ENCODE data around the gene CDADC1. TPM values are rescaled to one million over a fixed set of nuclear protein-coding genes. Genes with fewer than 3 reads are reported as not detected.
A peak's percentile ranks its signal among the peaks of the same experiment; 100 is the strongest.

The CDADC1 gene
- total and polyA plus RNA-seq, 2 of the 13 experiments (the other 11 are each of a cell fraction or from before 2014, with no cell fraction given), result 2.4 to 9.0 TPM

- TF ChIP-seq ARID2 (CRISPR knock-in tag; IDR thresholded peaks at IDR 0.05; ENCODE audit: borderline replicate concordance), result no peak
- TF ChIP-seq, protein P1, sequence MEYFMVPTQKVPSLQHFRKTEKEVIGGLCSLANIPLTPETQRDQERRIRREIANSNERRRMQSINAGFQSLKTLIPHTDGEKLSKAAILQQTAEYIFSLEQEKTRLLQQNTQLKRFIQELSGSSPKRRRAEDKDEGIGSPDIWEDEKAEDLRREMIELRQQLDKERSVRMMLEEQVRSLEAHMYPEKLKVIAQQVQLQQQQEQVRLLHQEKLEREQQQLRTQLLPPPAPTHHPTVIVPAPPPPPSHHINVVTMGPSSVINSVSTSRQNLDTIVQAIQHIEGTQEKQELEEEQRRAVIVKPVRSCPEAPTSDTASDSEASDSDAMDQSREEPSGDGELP (IDR thresholded peaks at IDR 0.05; ENCODE audit: borderline replicate concordance, low read depth), result no peak
- TF ChIP-seq ZFP37 (CRISPR knock-in tag; IDR thresholded peaks at IDR 0.05; ENCODE audit: borderline replicate concordance), result no peak
- TF ChIP-seq CENPBD1 (CRISPR knock-in tag; IDR thresholded peaks at IDR 0.05; ENCODE audit: borderline replicate concordance, low read depth), result no peak
- no peak for TF ChIP-seq TRIM22 (IDR thresholded peaks at IDR 0.05)
- TF ChIP-seq CEBPG (CRISPR knock-in tag; IDR thresholded peaks at IDR 0.05), result peak; percentile 64
- no peak for TF ChIP-seq HNRNPL (IDR thresholded peaks at IDR 0.05; ENCODE audit: low read depth, low read length)
- no peak for TF ChIP-seq RBM39 (IDR thresholded peaks at IDR 0.05; ENCODE audit: low read depth, low read length, poor library complexity, severe bottlenecking)
- peak in 1 of 2 experiments; percentile 46; a peak in 1 of 4 replicates for TF ChIP-seq ATF4 (CRISPR knock-in tag; IDR thresholded peaks at IDR 0.05)
- TF ChIP-seq NFKBIZ (CRISPR knock-in tag; IDR thresholded peaks at IDR 0.05), result no peak
Measured at GRCh38 chr13:49297338-49297737, 49.6 kb downstream of the CDADC1 start (continued).

DNA sequence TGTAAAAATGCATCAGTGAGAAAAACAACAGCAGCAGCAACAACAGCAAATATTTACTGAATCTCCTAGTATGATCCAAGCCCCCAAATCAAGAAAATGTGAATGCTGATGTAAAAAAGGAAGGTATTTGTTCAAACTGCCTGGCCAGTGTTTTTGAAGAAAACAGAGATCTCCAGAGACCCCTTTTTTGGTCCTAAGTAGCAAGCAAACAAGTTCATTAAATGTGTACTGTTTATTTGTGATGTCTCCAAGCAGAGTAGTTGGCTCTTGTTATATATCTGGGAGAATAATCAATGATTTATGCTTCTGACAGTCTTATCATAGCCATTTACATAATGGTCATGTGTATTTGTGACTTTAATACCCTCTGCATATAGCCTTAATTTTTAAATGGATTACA is 50.7 kb downstream of the CDADC1 start:
- CTCF ChIA-PET (ENCODE audit: low intra/inter-chr PET ratio, low total read pairs), result no interaction called here

More for the DNA sequence above, 50.7 kb downstream of the CDADC1 start:
- no peaks in the 10 kb centered on the region for H3K9me3 ChIP-seq (ENCODE audit: low read length)
- H3K4me1 ChIP-seq (ENCODE audit: insufficient read depth, low read length), result peaks cover 81% of the 10 kb centered on the region
- POLR2A ChIA-PET, result no interaction called here
- no peak for ATAC-seq
- no peak overlapping the region for H3K27ac ChIP-seq (ENCODE audit: extremely low read length, insufficient read depth, low read length)
- no peaks in the 10 kb centered on the region for H3K36me3 ChIP-seq (replicated peaks in 1 of 2; ENCODE audit: control insufficient read depth in 1 of 2, insufficient read depth in 2 of 2, low read length in 2 of 2)
- no peaks in the 10 kb centered on the region for H3K79me2 ChIP-seq (ENCODE audit: insufficient read depth, low read length)
- no TSS peak for BruUV-seq (replicated peaks)
- TF ChIP-seq, protein P2, sequence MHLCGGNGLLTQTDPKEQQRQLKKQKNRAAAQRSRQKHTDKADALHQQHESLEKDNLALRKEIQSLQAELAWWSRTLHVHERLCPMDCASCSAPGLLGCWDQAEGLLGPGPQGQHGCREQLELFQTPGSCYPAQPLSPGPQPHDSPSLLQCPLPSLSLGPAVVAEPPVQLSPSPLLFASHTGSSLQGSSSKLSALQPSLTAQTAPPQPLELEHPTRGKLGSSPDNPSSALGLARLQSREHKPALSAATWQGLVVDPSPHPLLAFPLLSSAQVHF (CRISPR knock-in tag; IDR thresholded peaks at IDR 0.05), result no peak
- no peak for TF ChIP-seq KLF11 (CRISPR knock-in tag; IDR thresholded peaks at IDR 0.05)
- no peak overlapping the region for H3K9ac ChIP-seq (ENCODE audit: insufficient read depth, low read depth, low read length)
- no peak for FAIRE-seq
- no peaks in the 10 kb centered on the region for H3K27me3 ChIP-seq (ENCODE audit: control insufficient read depth in 1 of 2, insufficient read depth in 2 of 2, low read length in 2 of 2)
- no peaks in the 10 kb centered on the region for H4K20me1 ChIP-seq (ENCODE audit: insufficient read depth, low read length)
- H3K4me3 ChIP-seq (replicated peaks in 1 of 3; ENCODE audit: insufficient read depth in 1 of 3, low read depth in 2 of 3, low read length in 3 of 3), result no peak overlapping the region
- H3K4me2 ChIP-seq (ENCODE audit: low read depth, low read length), result no peak overlapping the region
- no peak overlapping the region for H2AFZ ChIP-seq (ENCODE audit: low read length)
- DNase-seq (ENCODE audit: low spot score), result no peak
- in situ Hi-C loops (cut with HindIII; ENCODE audit: extremely low pct_ligation_motif_present, low pct_unique_long_range_greater_than_20kb) (no loop called here), intact Hi-C loops (cut with micrococcal nuclease; ENCODE audit: unreplicated experiment) (no loop called here)

Measured in HepG2 (cell line).